Left ventricle myocardium inferior (tissue), 1 donor: ENCODE results near the gene STIMATE. TPM values are rescaled to one million over a fixed set of nuclear protein-coding genes. Genes with fewer than 3 reads are reported as not detected.

ENCODE experiments used
- DNase-seq: peaks from one replicate; pipeline ENCODE4 v3.0.0-alpha.2; 2020
- H3K27ac ChIP-seq: fragments of 200-600 bp; replicated peaks from 2 replicates; pipeline ENCODE4 v1.8.0; 2021
- H3K27me3 ChIP-seq: fragments of 200-600 bp; 2 replicates; pipeline ENCODE4 v1.8.0; 2021; ENCODE audit warnings: low read depth
- H3K36me3 ChIP-seq: fragments of 200-600 bp; 2 replicates; pipeline ENCODE4 v1.8.0; 2021
- H3K4me1 ChIP-seq: fragments of 200-600 bp; 2 replicates; pipeline ENCODE4 v1.8.0; 2021
- H3K4me3 ChIP-seq: fragments of 200-600 bp; 2 replicates; pipeline ENCODE4 v1.8.0; 2021; ENCODE audit warnings: mild to moderate bottlenecking, moderate library complexity
- H3K9me3 ChIP-seq: fragments of 200-600 bp; replicated peaks from 2 replicates; pipeline ENCODE4 v1.8.0; 2021
- intact Hi-C: fragments of 100-400 bp; cut with micrococcal nuclease; formaldehyde crosslinking; loops from one replicate; pipeline ENCODE4 v1.11.0; 2022
- total RNA-seq: library from RNA; stranded (reverse); fragmentation: NEBNext Ultra II Directional; extraction: Animal tissue kit (Norgen Biotek cat#: 25700); gene quantifications from one replicate; pipeline ENCODE4 v1.2.1, GENCODE V29; 2021
- TF ChIP-seq, protein P1 (sequence below): fragments of 200-600 bp; IDR thresholded peaks from 2 replicates; pipeline ENCODE4 v1.8.0; 2021; ENCODE audit warnings: antibody characterized with exemption, mild to moderate bottlenecking, borderline replicate concordance
- donor health status: DM: no; HTN: yes; CAD: no; lungs with severe emphysema.

The STIMATE gene
- total RNA-seq, 1 donor from 2014 or later = 6.3 TPM

DNA sequence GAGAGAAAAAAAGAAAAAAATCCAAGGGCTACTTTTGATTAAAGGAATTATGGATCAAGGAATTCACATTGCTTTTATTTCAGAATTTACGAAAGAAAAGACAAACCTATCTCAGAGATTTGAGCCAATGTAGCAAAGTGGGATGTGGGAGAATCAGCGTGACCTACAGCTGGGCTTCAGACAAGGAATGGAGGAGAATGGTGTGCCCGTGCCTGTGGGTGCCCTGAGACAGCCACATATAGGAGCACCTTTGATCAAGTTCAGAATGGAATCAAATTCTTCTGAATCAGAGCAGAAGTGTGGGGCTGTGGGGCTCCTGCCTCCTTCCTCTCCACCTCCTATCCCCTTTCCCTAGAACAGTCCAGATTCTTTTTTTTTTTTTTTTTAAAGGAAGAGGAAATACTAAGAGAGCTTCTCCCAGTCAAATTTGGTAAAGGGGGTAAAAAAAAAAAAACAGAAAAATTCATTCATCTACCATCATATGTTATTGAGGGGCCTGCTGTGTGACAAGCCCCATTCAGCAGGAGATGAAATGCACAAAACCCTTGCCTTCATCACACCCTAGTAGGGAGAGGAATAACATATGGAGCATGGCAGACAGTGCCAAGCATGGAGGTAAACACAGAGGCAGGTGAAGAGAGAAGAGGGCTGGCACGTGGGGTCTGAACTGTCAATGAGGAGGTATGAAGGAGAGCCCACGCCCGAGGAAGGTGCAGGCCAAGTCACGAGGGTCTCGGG is 37.5 kb downstream of the STIMATE start:
- no peaks in the 10 kb centered on the region for H3K27me3 ChIP-seq
- no peak overlapping the region for H3K4me3 ChIP-seq
- intact Hi-C loops = no loop called here
- H3K9me3 ChIP-seq = peaks cover 10% of the 10 kb centered on the region
- TF ChIP-seq, protein P1, sequence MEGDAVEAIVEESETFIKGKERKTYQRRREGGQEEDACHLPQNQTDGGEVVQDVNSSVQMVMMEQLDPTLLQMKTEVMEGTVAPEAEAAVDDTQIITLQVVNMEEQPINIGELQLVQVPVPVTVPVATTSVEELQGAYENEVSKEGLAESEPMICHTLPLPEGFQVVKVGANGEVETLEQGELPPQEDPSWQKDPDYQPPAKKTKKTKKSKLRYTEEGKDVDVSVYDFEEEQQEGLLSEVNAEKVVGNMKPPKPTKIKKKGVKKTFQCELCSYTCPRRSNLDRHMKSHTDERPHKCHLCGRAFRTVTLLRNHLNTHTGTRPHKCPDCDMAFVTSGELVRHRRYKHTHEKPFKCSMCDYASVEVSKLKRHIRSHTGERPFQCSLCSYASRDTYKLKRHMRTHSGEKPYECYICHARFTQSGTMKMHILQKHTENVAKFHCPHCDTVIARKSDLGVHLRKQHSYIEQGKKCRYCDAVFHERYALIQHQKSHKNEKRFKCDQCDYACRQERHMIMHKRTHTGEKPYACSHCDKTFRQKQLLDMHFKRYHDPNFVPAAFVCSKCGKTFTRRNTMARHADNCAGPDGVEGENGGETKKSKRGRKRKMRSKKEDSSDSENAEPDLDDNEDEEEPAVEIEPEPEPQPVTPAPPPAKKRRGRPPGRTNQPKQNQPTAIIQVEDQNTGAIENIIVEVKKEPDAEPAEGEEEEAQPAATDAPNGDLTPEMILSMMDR = no peak
- no peak overlapping the region for H3K27ac ChIP-seq
- H3K4me1 ChIP-seq = peaks cover 10% of the 10 kb centered on the region
- DNase-seq = no peak
- H3K36me3 ChIP-seq = peaks cover 2% of the 10 kb centered on the region

DNA sequence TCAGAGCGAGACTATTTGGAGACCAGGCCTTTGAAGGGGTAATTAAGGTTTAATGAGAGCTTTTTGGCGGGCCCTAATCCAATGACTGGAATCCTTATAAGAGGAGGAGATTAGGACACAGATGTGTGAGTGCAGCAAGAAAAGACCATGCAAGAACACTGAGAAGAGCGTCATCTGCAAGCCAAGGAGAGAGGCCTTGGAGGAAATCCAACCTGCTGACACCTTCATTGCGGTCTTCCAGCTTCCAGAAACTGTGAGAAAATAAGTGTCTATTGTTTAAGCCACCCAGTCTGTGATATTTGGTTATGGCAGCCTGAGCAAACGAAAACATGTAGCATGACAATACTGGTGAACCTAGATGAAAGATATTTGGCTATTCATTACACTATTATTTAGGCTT is 39.5 kb downstream of the STIMATE start:
- TF ChIP-seq, protein P1 = no peak
- no peak for DNase-seq
- intact Hi-C loops = no loop called here

DNA sequence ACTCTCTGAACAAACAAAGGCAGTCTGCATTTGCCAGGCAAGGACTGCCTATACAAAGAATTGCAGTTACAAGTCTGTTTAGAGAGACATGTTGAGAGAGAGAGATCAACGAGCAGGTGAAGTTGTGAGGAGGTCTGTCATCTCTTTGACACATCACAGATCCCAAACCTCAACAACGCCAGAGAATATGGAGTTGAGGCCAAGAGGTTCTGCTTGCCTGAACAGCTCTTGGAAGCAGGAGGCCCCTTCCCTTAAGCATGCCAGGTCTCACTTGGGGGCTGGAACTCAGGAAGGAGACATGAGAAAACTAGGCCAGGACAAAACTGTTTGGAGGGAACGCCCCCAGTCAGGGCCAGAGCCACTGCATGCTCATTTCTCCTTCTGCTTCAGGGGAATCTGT is 40.2 kb downstream of the STIMATE start:
- peaks cover 10% of the 10 kb centered on the region for H3K4me1 ChIP-seq
- no peak overlapping the region for H3K4me3 ChIP-seq
- TF ChIP-seq, protein P1 = no peak
- H3K27me3 ChIP-seq = no peaks in the 10 kb centered on the region
- no peak overlapping the region for H3K27ac ChIP-seq
- H3K36me3 ChIP-seq = peaks cover 22% of the 10 kb centered on the region
- H3K9me3 ChIP-seq = no peaks in the 10 kb centered on the region
- intact Hi-C loops = no loop called here
- DNase-seq = no peak

More for the DNA sequence above, 39.5 kb downstream of the STIMATE start:
- no peaks in the 10 kb centered on the region for H3K27me3 ChIP-seq
- no peak overlapping the region for H3K27ac ChIP-seq
- H3K36me3 ChIP-seq = peaks cover 14% of the 10 kb centered on the region
- H3K4me3 ChIP-seq = no peak overlapping the region
- H3K4me1 ChIP-seq = peaks cover 10% of the 10 kb centered on the region
- no peaks in the 10 kb centered on the region for H3K9me3 ChIP-seq

DNA sequence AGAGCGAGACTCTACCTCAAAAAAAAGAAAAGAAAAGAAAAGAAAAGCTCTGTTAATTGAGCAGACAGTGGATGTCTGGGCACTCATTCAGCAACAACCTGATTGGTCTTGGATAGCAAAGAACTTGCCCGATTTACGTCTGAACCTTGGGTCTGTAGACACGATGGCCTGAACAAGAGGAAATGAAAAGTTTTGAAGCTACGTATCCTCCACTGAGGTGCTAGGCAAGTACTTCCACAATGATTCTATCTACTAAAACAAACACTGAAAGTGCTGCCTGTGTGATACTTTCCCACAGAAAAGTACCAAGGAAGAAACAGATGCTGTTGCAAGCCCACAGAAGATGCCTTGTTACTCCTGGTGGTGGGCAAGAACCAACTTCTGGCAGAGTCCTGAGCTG is 40.7 kb downstream of the STIMATE start:
- Histone ChIP-seq H3K27me3 (no peaks in the 10 kb centered on the region), H3K4me3 (no peak overlapping the region), H3K36me3 (peaks cover 26% of the 10 kb centered on the region), H3K9me3 (no peaks in the 10 kb centered on the region), H3K27ac (no peak overlapping the region), H3K4me1 (peaks cover 10% of the 10 kb centered on the region)
- no peak for DNase-seq
- intact Hi-C loops = no loop called here
- TF ChIP-seq, protein P1 = no peak

DNA sequence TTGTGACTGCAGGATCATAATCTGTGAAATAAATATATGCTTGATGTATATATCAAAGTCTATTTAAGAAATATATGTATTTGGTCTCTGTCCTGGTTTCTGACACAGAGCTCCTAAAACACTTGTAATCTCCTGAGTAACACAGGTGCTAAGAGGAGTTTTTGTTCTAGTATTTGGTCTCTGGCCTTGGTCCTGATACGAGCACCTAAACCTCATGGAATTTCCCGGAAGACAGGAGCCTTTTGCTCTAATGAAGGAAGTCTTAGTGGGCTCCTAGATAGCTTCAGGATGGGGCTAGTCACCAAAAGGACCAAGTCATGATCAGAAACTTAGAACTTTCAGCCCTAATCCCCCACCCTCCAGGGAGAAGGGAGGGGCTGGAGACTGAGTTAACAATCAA is 43.3 kb downstream of the STIMATE start:
- intact Hi-C loops = no loop called here
- no peaks in the 10 kb centered on the region for H3K9me3 ChIP-seq
- TF ChIP-seq, protein P1 = no peak
- DNase-seq = no peak
- no peaks in the 10 kb centered on the region for H3K27me3 ChIP-seq
- peaks cover 48% of the 10 kb centered on the region for H3K36me3 ChIP-seq
- no peak overlapping the region for H3K4me3 ChIP-seq
- H3K4me1 ChIP-seq = peaks cover 10% of the 10 kb centered on the region
- H3K27ac ChIP-seq = no peak overlapping the region
